CD4-positive, alpha-beta T cell treated with Interleukin-4 for 4 hours (primary cell): ENCODE measurements around the gene CHD9NB.
"Not testable (repeated sequence)": the region's sequence is repeated elsewhere in the genome, so short reads cannot be mapped to it uniquely, and the experiment has no call there.

Experiments used
- DNase-seq: peaks from one replicate; pipeline ENCODE4 v3.0.0-alpha.2; 2020

The CHD9NB gene

DNA sequence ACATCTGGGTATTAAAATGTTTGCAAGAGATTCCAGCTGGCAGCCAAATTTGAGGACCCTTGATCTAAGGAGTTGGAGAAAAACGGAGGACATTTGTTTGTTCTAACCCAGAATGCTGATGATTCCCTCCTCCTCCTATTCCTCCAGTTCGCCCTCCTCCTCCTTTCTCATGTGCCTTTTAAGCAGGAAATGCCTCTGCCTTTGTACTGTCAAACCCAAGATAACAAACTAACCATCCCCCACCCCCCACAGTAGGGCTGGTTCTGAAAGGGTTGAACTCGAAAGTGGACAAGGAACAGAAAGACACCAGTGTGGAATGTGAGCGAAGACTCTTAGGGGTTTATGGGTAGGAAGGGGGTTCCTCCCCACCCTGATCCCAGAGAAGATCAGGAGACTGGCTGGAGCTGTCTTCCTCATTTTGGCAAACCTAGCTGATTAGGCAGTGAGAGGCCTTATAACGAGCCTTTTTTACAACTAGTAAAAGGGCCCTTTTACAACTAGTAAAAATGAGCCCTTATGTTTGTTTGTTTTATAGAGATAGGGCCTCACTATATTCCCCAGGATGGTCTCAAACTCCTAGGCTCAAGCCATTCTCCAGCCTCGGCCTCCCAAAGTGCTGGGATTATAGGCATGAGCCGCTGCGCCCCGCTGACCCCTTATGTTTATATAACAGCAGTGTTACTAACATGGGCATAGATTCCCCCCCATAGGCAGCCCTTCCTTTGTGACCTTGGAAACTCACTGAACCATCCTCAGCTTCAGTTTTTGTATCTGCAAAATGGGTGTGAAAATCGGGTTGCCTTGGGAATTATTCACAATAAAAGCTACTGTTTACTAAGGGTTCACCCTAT lies 3.1 kb upstream of the CHD9NB start:
- no peak for DNase-seq

DNA sequence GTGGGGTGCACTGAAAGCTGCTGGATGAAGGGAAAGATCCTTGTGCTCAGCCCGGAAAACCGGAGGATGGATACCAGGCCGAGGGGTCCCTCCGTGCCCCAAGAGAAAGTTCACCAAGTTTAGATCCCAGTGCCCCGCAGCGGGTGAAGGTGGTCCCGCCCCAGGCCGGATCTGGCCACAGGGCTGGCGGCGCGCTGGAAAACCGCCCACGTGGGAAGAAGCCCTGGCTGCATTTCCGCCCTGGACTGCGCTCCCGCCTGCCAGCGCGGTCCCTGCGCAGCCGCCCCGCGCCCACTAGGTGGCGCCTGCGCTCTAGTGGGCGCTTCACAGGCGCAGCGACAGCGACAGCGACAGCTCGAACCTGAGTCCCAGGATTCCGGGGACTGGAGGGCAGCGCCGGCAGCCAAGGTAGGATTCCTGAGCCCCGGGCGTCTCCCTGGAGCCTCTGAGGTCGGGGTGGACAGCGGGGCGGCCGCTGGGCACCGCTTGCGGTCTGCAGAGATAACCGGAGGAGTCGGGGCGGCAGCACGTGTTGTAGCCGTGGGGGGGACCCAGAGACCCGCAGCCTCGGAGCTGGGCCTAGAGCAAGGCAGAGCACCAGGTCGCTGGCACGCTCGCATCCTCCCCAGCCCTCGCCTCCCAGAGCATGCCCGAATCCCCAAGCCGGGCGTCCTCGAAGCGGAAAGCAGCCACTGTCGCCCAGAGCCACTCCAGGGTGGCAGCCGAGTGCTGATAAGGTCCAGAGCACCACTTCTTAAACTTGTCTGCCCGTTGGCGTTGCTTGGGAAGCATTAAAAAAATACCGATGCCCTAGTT lies 2.2 kb upstream of the CHD9NB start, which contains the start of gene CHD9:
Gene CHD9, plus strand, starts transcription at position 322 of the 816 bp plus-strand sequence. CDS start 101,099 bp downstream, outside the sequence.
- peak; percentile 65 for DNase-seq

DNA sequence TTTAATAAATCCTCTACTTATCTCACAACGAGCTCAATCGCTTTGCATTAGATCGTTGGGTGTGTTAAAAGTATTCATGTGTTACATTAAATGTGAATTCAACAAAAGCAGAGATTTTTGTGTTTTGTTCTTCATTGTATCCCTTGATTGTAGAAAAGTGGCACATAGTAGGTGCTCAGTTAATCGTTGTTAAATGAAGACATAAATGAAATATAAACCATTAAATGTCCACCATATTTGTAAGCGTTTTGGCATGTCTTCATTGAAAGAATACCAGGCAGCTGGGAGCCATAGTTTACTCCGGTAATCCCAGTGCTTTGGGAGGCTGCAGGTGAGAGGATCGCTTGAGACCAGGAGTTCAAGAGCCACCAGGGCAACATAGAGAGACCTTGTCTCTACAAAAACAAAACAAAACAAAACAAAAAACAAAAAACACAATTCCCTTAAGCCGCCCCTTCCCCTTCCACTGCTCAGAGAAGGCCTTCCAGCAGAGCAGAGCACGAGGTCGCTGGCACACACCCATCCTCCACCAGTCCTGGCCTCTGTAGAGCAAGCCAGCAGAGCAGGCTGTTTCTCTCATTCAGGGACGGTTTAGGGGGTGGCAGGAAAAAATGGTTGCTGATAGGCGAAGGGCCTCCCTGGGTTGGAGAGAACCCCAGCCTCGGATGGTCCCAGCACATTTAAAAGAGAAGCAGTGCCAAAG lies 1.4 kb upstream of the CHD9NB start:
- no peak for DNase-seq

DNA sequence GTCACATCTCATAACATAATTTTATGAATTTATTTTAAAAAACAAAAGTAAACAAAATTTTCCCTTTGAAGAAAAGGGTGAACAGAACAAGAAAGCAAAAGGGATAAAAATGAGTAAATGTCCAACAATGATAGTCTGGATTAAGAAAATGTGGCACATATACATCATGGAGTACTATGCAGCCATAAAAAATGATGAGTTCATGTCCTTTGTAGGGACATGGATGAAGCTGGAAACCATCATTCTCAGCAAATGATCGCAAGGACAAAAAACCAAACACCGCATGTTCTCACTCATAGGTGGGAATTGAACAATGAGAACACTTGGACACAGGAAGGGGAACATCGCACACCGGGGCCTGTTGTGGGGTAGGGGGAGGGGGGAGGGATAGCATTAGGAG lies 1.4 kb downstream of the CHD9NB start:
- not testable (repeated sequence) for DNase-seq

DNA sequence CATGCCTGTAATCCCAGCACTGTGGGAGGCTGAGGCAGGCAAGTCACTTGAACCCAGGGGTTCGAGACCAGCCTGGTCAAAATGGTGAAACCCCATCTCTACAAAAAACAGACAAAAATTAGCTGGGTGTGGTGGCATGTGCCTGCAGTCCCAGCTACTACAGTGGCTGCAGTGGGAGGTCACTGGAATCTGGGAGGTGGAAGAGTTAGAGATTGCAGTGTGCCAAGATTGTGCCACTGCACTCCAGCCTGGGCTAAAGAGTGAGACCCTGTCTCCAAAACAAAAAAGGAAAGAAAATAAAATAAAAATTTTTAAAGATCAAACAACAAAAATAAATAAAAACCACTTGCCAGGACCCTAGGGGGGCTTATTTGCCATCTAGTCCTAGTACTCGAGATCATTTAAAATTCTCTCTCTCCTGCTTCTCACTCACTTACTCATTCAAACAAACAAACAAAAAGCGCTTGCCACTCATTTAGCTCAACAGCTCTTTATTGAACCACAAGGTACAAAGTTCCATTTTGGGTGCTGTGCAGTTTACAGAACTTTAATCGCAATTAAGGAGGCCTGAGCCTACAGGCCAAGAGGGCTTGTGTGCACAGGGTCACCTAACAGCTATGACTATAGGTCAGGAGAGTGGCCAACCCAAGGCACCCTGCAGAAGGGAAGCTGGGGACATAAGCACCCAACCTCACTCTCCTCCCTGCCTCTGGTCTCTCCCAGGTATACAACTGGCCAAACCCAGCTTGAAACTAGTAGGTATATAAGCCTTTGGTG lies 4.4 kb downstream of the CHD9NB start:
- DNase-seq: no peak

DNA sequence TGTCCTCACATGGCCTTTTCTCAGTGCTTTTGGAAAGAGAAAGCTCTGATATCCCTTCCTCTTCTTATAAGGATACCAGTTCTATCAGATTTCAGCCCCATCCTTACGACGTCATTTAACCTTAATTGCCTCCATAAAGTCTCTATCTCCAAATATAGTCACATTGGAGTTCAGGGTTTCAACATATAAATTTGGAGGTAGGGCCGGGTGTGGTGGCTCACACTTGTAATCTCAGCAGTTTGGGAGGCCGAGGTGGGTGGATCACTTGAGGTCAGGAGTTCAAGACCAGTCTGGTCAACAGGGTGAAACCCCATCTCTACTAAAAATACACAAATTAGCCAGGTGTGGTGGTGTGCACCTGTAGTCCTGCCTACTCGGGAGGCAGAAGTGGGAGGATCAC lies 5.2 kb downstream of the CHD9NB start:
- not testable (repeated sequence) for DNase-seq

DNA sequence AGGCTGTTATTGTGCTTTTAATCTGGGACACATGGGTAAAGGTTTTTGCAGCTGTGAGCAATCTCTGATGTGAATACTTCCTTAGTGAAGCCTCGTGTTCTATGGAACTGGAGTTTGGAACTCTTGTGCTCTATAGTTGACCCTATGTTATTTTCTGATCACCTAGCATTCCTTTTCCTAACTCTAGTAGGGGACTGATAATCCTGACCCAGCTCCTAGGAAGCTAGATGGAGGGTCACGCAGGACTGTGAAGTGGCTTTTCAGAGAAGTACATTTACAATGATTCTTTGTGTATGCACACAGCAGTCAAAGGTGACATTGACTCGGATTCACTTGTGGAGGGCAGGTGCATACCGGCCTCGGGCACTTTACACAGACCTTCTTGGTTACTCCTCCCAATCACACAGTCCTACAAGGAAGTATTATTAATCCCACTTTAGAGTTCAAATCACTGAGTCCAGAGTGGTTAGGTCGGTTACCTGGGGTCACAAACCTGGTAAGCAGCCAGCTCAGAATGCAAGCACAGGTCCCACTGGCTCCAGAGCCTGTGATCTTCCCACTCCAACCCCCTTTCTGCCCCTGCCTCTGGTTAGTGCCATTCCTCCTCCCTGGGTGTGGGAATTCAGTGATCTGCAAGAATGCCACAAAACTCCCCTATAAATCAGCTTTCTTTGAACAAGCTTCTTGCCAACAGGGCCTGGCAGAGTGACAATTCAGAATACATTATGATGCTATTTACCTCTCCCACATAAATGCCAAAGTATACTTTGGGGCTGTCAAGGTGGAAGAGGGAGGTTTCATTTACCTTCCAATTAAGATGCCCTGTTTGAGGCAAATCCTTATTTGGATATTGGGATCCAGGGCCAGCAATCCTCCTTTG lies 7.1 kb downstream of the CHD9NB start:
- DNase-seq: no peak

DNA sequence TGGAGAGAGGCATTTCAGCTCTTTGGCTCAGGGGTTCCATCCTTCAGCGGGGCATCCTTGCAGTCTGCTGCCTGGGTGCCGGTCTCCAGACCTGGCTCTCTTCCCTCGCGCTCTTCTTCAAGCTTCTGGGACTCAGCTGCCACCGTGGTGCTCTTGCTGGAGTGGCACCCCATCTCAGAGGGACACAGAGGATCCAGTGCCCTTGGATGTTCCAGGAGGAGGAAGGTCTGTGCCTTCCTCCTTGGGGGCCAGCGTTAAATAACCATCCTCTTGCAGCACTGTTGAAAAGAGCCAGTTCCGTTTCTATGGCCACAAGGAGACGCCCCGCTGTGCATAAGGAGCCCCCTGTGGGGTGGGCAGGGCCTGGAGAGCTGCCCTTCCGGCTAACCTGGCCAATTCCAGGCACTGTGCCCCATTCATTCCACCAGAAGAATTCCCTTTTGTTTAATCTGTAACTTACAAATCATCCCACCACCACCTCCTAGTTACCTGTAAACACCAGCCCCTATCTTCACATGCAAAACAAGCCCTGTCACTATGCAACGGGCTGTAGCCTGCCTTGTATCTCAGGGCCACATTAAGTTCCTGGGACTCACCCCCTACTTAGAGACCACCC lies 8.6 kb downstream of the CHD9NB start:
- DNase-seq: no peak

DNA sequence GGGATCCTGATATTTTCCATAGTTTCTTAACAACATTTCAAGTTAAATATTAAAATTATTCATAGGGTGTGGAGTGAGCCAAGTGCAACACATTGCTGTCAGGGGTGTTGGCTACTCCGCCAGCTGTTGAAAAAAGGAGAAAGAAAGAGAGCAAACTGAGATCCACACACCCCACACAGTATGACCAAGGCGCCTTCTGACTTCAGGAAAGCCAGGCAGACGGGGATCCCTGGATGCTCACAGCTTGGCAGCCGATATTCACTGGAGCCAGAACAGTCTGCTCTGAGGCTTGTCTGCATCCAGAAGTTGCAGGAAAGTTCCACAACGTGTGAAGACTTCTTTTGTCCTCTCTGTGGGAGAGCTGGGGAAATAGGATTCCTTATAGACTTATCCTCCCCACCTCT lies 9.3 kb downstream of the CHD9NB start:
- no peak for DNase-seq

DNA sequence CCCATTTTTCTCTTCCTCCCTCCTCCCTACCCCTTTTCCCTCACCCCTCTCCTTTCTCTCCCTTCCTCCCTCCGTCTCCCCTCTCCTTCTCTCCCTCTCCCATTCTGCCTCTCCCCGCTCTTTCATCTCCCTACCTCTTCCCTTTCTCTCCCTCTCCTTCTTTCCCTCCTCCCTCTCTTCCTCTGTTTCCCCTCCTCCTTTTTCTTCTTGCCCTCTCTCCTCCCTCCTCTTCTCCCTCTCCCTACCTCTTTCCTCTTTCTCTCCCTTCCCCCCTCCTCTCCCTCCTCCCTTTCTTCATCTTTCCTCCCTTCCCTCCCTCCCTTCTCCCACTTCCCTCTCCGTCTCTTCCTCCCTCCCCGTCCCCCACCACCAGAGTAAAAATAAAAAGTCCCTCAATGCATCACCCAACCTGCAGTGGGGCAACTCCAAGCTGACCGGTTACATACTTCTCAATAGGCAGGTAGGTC lies 10.4 kb downstream of the CHD9NB start:
- DNase-seq: no peak

DNA sequence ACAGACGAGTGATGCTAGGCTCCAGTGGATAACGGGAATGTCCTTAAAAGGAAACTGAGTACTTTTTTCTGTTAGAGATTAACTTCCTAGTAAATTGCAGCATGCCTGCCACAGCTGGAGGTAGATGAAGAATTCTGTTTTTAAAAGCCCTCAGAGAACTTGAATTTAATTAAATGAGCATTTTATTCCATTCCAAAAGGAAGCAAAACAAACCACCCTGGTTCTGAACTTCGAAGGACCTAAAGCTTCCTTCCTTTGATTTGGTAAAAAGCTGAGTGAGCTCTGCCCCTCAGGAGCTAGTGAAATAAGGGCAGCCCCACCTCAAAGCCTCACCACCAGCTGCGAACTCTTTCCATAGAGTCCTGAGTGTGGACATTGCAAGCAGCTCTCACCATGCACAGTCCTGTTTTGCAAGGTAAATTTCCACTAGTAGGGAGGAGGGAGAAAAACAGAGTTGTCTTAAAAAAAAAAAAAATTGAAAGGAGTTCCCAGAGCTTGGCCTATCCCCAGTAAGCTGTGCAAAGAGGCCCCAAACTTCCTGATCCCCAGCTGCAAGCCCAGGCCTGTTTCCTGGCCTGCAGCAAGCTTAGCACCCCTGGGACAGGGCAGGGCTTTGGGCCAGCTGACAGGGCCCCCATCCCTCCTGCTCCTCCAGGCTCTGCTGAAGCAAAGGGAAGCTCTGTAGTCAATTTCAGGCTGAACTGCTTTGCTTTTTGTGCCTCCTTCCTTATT lies 11.2 kb downstream of the CHD9NB start:
- DNase-seq: no peak

DNA sequence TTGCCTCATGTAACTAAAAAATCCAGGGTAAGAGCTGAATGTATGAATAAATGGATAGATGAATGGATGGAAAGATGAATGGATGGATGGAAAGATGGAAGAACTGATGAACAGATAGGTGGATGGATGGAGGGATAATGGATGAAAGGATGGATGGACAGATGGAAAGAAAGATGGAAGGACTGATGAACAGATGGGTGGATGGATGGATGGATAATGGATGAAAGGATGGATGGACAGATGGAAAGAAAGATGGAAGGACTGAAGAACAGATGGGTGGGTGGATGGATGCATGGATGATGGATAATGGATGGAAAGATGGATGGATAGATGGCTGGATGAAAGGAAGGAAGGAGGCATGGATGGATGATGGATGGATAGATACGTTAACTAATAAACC lies 11.9 kb downstream of the CHD9NB start:
- DNase-seq: no peak

DNA sequence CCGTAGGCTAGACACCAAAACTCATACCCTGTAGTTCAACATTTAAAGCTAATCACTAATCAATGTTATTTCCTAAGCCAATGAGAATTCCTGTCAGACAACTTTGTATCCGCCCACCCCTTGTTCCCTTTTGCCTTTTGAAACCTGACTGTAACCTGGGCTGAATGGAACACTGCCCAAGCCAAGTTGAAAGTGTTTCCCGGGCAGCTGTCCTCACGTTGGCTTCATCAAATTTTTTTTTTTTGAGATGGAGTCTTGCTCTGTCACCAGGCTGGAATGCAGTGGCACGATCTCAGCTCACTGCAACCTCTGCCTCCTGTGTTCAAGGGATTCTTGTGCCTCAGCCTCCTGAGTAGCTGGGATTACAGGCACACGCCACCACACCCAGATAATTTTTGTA lies 16.0 kb downstream of the CHD9NB start:
- not testable (repeated sequence) for DNase-seq

DNA sequence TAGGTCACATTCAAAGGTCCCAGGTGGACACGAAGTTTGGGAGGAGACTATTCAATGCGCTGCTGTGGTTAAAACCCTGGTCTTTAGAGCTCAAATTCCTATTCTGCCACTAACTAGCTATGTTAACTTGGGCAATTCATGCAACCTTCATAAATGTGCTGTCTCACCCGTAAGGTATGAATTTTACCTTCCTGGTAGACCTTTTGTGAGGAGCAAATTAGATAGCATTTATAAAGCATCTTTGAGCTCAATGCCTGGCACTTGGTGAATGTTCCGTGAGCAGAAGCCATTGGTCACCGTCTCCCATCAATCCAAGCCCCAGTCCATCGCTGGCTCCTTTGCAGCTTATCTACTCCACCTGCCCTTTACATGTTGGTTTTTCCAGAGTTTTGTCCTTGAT lies 16.6 kb downstream of the CHD9NB start:
- no peak for DNase-seq

DNA sequence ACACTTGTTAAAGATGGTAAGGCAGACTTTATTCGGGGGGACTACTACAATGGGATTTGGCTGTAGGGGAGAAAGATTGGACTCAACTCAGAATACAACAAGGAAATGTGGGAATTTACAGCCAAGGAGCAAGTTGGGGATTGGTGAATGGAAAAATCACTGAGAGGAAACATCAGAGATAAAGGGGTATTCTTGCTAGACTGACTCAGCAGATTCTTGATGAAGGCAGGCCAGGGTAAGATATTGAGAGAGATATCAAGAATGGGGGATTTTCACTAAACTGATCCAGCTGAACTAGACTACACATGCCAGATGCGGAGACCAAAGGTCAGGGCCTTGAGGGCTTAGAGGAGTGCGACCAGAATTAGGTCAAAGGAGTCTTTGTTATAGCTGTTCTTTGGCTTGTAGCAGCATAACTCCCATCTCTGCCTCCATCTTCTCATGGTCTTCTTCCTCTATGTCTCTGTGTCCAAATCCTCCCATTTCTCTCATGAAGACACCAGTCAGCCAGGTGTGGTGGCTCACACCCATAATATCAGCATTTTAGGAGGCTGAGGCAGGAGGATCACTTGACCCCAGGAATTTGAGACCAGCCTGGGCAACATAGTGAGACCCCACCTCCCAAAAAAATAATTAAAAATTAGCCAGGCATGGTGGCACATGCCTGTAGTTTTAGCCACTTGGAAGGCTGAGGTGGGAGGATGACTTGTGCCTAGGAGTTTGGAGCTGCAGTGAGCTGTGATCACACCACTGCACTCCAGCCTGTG lies 17.3 kb downstream of the CHD9NB start:
- no peak for DNase-seq

DNA sequence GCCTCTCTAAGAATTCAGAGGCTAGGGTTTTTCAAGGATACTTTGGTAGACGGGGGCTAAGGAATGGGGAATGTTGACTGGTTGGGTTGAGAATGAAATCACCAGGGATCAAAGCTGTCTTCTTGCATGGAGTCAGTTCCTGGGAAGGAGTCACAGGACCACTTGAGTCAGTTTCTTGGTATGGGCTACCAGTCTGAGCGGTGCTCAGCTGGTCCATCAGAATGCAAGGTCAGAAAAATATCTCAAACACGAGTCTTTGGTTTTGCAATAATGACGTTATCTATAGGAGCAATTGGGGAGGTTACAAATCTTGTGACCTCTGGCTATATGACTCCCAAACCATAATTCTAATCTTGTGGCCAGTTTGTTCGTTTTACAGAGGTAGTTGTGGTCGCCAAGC lies 18.4 kb downstream of the CHD9NB start:
- DNase-seq: no peak

DNA sequence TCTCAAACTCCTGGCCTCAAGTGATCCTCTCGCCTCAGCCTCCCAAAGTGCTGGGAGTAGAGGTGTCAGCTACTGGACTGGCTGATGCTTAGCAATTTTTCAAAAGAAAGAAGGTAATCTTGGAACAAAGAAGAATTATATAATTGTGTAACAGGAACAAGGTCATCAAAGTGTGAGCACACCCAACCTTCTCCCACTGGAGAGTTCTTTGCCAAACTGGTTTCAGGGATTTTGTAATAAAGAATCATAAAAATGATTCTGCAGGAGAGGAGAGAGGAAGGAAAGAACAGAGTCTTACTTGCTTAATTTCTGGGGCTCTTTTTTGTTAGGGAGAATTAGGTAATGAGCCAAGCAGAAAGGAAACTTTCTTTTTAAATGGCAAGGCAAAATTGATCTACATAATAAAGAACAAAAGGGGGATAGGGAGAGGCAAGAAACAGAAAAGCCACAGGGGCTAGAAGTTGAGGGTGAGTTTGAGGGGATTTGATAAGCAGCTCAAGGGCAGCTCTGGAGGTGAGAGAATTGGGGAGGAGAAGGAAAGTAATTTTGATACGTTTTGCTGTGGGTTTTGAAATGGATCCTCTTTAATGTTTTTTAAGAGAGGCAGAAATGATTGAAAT lies 21.3 kb downstream of the CHD9NB start:
- DNase-seq: no peak

DNA sequence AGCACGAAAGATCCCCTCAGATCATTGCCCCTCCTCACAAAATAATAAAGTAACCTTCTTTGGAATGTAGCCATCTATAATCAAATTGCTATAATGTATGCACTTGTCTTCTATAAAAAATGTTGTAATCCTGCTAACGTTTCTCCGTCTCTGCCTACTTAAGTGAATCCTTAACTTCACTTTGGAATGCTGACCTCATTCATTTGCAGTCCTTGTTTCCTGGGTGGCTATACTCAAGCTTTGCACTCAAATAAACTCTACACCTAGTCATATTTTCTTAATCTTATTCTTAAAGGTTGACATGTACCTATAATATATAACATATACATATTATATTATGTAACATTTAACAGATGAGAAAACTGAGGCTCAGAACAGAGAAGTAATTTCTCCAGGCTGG lies 22.7 kb downstream of the CHD9NB start:
- no peak for DNase-seq

DNA sequence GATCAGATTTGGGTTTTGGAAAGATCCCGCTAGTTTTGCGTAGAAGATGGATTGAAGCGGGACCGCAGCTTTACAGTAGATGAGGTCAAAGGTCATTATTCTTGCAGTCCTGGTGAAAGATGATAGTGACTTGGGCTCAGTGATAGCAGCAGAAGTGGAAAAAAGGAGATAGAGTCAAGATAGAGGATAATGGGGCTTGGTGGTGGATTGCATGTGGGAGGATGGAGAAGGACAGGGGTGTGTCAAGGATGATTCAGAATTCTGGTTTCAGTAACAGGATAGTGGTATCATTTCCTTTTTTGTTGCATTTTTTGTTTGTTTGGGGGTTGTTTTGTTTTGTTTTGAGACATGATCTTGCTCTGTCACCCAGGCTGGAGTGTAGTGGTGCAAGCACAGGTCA lies 28.7 kb downstream of the CHD9NB start:
- no peak for DNase-seq
